NCI-H1417 treated with DMSO at 0.1 percent for 48 hours (cell line): ENCODE results near the gene PPP1R3F.
"Not testable (repeated sequence)": the region's sequence is repeated elsewhere in the genome, so short reads cannot be mapped to it uniquely, and the experiment has no call there.

Experiments used
- DNase-seq: peaks from one replicate; lab custom pipeline; 2025; lab: John Stamatoyannopoulos, UW

Gene PPP1R3F

DNA sequence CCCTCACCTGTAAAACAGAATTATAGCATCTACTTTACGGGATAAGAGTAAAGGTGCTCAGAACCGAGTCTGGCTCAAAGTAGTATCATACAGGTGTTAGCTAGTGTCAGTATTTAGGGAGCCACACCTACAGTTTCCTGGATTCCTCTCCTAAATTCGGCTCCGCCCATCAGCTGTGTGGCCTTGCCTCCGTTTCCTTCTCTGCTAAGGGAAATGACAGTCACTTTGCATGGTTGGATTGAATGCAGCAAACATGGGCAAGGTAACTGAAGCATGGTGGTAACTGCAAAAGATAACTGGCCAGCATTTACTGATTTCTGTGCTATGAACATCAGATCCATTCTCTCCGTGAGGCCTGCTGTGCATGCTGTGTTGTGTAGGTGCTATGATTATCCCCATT, 2.8 kb downstream of the PPP1R3F start:
- DNase-seq = no peak

DNA sequence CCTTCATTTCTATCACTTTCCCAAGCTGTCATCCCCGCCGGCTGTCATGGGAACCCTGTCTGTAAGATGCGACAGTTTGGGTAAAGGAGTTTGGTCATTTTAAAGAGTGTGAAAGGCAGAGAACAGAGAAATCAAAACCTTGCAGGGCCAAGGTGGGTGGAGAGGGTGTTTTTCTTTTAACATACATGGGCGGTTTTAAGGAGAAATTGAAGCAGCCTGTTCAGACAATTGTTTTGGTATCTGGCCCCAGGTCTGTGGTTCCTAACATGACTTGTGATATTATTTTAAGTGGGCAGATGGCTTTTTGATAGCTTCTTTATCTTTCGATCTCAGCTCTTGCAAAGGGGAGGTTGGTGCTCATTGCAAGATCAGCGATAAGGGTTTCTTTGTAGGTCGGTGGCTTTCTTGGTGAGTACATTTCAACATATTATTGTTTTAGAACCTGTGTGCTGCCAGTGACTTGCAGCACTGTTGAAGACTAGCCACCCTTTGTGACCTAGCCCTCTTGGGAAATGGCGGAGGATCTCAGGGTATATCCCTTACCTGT, 3.7 kb downstream of the PPP1R3F start:
- no peak for DNase-seq

DNA sequence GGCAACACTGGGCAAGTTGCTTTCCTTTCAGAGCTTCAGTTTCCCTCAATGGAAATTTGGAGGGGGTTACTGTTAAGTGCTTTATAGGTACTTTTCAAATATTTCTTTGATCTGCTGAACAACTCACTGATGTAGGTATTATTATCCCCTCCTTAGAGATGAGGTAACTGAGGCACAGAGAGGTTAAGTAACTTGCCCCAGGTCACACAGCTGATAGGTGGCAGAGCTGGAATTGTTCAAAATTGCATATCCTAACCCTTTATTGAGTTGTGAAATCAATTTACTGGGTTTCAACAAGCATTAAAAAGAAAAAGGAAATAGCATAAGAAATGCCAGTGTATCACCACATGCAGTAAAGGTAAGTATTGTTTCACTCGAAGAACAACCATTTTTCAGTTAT, 6.6 kb downstream of the PPP1R3F start:
- DNase-seq = no peak

GRCh38 chrX:49276671-49277534, 7.3 kb downstream of the PPP1R3F start:
- no peak for DNase-seq

GRCh38 chrX:49277535-49277830, 7.9 kb downstream of the PPP1R3F start:
- no peak for DNase-seq

GRCh38 chrX:49278081-49278480, 8.5 kb downstream of the PPP1R3F start:
- no peak for DNase-seq

DNA sequence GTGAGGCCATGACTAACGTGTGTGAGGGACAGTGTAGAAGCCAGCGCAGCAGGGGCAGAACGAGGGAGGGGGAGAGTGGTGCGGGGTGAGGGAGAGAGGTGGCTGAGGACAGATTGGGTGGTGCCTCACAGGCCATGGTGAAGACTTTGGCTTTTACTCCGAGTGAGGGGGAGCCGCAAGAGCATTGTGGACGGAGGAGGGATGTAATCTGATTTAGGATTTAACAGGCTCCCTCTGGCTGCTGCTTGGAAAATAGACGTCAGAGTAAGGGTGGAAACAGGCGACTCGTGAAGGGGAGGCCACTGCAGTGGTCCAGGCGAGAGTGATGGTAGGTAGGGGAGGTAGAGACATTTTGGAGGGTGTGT, 13.0 kb downstream of the PPP1R3F start:
- no peak for DNase-seq

DNA sequence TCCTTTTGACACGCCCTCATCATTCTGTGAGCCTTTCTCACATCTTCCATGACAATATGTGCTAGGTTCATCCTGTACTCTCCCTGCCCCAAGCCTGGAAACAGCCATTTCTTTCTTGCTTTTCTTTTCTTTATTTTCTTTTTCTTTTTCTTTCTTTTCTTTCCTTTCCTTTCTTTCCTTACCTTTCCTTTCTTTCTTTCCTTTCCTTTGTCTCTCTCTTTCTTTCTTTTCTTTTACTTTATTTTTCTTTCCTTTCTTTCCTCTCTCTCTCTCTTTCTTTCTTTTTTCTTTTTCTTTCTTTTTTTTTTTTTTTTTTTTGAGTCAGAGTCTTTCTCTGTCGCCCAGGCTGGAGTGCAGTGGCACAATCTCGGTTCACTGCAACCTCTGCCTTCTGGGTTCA, 14.6 kb downstream of the PPP1R3F start:
- no peak for DNase-seq

GRCh38 chrX:49286136-49286535, 16.5 kb downstream of the PPP1R3F start:
- DNase-seq = no peak

DNA sequence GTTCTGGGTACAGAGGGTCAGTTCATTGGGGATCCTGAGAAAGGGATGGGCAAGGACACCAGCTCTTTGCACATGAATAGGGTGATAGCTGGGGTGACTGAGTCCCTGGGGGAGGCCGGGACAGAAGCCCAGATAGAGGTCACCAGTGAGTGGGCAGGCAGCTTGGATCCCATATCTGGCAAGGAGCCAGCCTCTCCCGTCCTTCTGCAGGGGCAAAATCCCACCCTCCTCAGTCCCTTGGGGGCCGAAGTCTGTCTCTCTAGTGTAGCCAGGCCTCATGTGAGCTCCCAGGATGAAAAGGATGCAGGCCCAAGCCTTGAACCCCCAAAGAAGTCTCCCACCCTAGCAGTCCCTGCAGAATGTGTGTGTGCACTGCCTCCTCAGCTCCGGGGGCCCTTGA, 17.0 kb downstream of the PPP1R3F start:
- no peak for DNase-seq

GRCh38 chrX:49287665-49288064, 18.1 kb downstream of the PPP1R3F start:
- no peak for DNase-seq

DNA sequence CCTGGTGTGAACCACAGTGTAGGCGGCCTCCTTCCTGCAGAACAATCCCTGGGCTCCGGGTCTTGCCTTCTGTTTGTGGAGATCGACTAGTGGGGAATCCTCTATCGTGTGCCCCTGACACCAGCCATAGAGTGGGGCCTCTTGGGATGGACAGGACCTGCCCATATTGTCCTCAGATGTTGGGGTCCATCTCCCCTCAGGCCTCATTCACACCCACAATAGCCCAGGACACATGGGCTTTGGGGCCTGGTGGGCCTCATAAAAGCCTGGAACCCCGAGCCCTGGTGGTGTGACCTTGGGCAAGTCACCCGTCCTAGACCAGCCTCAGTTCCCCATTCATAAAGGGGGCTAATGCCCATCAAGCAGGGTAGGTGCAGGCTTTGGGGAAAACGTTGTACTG, 20.6 kb downstream of the PPP1R3F start:
- no peak for DNase-seq

GRCh38 chrX:49291615-49292337, 22.2 kb downstream of the PPP1R3F start:
- no peak for DNase-seq

GRCh38 chrX:49292400-49293362, 23.1 kb downstream of the PPP1R3F start:
- DNase-seq = no peak

DNA sequence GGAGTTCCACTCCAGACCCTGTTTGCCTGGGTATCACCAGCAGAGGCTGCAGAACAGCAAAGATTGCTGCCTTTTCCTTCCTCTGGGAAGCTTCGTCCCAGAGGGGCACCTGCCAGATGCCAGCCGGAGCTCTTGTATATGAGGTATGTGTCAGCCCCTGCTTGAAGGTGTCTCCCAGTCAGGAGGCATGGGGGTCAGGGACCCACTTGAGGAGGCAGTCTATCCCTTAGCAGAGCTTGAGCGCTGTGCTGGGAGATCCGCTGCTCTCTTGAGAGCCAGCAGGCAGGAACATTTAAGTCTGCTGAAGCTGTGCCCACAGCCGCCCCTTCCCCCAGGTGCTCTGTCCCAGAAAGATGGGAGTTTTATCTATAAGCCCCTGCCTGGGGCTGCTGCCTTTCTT, 29.7 kb downstream of the PPP1R3F start:
- not testable (repeated sequence) for DNase-seq

DNA sequence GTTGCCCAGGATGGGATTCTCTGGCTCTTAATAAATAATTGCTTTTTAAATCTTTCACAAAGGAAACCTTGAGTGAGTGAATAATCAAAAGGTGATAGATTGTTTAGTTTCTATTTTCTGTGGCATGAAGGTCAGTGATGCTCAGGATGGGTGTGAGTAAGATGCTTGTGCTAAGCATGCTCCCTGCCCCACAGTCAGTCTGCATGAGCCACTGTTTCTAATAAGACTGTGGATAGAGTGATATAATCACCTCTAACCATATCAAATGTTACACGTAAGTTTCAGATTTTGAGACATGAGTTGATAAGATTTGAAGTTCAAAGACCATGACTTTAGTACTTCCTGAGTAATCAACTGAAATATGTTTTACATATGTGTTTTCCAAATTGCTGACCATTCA, 31.1 kb downstream of the PPP1R3F start:
- DNase-seq = no peak

- no peak for DNase-seq
Measured at GRCh38 chrX:49303346-49303745, 33.8 kb downstream of the PPP1R3F start, which contains the start of gene GAGE10. GAGE10 (plus strand) TSS chrX:49303646; CDS start chrX:49304860, 1,214 bp downstream.

GRCh38 chrX:49307775-49308174, 38.2 kb downstream of the PPP1R3F start:
- DNase-seq = not testable (repeated sequence)

GRCh38 chrX:49308604-49309269, 39.1 kb downstream of the PPP1R3F start:
- DNase-seq = no peak

DNA sequence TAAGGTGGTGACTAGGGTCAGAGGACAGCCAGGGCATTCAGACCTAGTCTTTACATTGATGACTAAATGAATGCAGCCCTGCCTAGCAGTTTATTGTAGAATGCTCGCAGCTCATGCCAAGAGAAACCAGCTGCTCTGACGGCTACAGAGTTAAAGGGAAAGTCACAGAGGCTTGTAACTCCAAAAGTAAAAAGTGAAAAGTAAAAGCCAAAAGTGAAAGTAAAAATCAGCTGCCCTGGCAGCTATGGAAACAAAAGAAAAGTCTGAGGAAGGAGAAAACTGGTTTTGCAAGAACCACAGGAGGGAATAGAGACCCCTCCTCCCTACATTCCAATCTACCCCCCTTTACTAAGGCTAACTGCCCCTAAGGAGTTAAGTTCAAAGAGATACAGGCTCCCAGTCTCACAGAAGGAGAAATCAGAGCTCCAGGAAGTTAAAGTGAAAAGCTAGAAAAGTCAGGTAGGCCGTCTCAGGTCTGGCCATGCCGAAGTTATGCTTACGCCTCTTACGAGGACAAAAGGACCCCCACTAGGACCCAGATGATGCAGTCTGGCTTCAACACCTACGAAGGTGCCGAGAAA, 39.9 kb downstream of the PPP1R3F start:
- DNase-seq = no peak

DNA sequence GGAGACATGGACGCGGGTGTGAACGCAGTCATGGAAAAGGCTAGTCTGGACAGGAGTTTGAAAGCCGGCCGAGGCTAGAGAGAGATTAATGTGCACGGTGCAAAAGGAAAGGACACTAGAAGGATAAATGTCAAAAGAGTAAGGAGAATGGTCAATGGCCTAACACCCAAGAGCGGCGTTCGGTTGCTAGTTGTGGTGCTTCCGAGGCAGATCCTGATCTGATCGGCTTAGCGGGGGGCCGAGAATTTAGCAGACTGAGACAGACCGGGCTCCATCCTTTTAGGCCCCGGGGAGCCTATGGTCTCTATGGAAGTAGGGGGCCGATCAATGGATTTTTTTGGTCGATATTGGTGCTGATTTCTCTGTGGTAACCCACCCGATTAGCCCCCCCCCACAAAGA, 40.8 kb downstream of the PPP1R3F start:
- no peak for DNase-seq
